Activated naive CD8-positive, alpha-beta T cell treated with anti-CD3 and anti-CD28 coated beads, Interleukin-2, amount 50 U/mL, for 24 hours (primary cell): ENCODE measurements around the gene SRF.

Experiments used
- ATAC-seq: fragments of 150-1000 bp; cut with Tn5 transposase; one replicate; pipeline ENCODE4 v1.10.0; 2021
- DNase-seq: peaks from one replicate; pipeline ENCODE4 v3.0.0; 2021
- H3K27ac Mint-ChIP-seq: one replicate; pipeline ENCODE4 v1.8.0; 2021; ENCODE audit warnings: mild to moderate bottlenecking, mixed read lengths
- H3K27me3 Mint-ChIP-seq: one replicate; pipeline ENCODE4 v1.8.0; 2021; ENCODE audit warnings: mixed read lengths
- H3K36me3 Mint-ChIP-seq: one replicate; pipeline ENCODE4 v1.8.0; 2021; ENCODE audit warnings: low read depth, mixed read lengths
- H3K4me1 Mint-ChIP-seq: one replicate; pipeline ENCODE4 v1.8.0; 2021; ENCODE audit warnings: mixed read lengths
- H3K4me3 Mint-ChIP-seq: one replicate; pipeline ENCODE4 v1.8.0; 2021; ENCODE audit warnings: mild to moderate bottlenecking, moderate library complexity, mixed read lengths
- H3K9me3 Mint-ChIP-seq: one replicate; pipeline ENCODE4 v1.8.0; 2021; ENCODE audit warnings: mixed read lengths

SRF gene

GRCh38 chr6:43205849-43206248, 34.8 kb downstream of the SRF start:
- no peak overlapping the region for H3K4me3 Mint-ChIP-seq
- H3K36me3 Mint-ChIP-seq = peaks cover 7% of the 10 kb centered on the region
- H3K9me3 Mint-ChIP-seq = no peaks in the 10 kb centered on the region
- no peak for DNase-seq
- H3K27me3 Mint-ChIP-seq = no peaks in the 10 kb centered on the region
- no peak overlapping the region for H3K27ac Mint-ChIP-seq
- no peaks in the 10 kb centered on the region for H3K4me1 Mint-ChIP-seq
- ATAC-seq = no peak

- H3K9me3 Mint-ChIP-seq = no peaks in the 10 kb centered on the region
- no peak overlapping the region for H3K27ac Mint-ChIP-seq
- H3K4me1 Mint-ChIP-seq = no peaks in the 10 kb centered on the region
- no peak for DNase-seq
- ATAC-seq = no peak
- H3K36me3 Mint-ChIP-seq = peaks cover 7% of the 10 kb centered on the region
- no peaks in the 10 kb centered on the region for H3K27me3 Mint-ChIP-seq
- H3K4me3 Mint-ChIP-seq = no peak overlapping the region
These were observed 36.2 kb downstream of the SRF start for GRCh38 chr6:43207286-43207685.

GRCh38 chr6:43211955-43212354, 40.9 kb downstream of the SRF start:
- Mint-ChIP-seq H3K36me3 (peaks cover 8% of the 10 kb centered on the region), H3K27me3 (no peaks in the 10 kb centered on the region), H3K9me3 (no peaks in the 10 kb centered on the region), H3K4me1 (no peaks in the 10 kb centered on the region), H3K4me3 (no peak overlapping the region), H3K27ac (no peak overlapping the region)
- no peak for DNase-seq
- ATAC-seq = no peak

GRCh38 chr6:43213431-43213830, 42.4 kb downstream of the SRF start:
- Mint-ChIP-seq H3K27me3 (no peaks in the 10 kb centered on the region), H3K4me1 (no peaks in the 10 kb centered on the region), H3K27ac (no peak overlapping the region), H3K4me3 (no peak overlapping the region), H3K36me3 (peaks cover 8% of the 10 kb centered on the region), H3K9me3 (no peaks in the 10 kb centered on the region)
- DNase-seq (no peak), ATAC-seq (no peak)

GRCh38 chr6:43215066-43215465, 44.0 kb downstream of the SRF start:
- H3K36me3 Mint-ChIP-seq = peaks cover 12% of the 10 kb centered on the region
- DNase-seq (no peak), ATAC-seq (no peak)
- H3K4me3 Mint-ChIP-seq = no peak overlapping the region
- no peaks in the 10 kb centered on the region for H3K9me3 Mint-ChIP-seq
- no peaks in the 10 kb centered on the region for H3K27me3 Mint-ChIP-seq
- H3K27ac Mint-ChIP-seq = no peak overlapping the region
- H3K4me1 Mint-ChIP-seq = no peaks in the 10 kb centered on the region

GRCh38 chr6:43216200-43216599, 45.1 kb downstream of the SRF start:
- no peak overlapping the region for H3K4me3 Mint-ChIP-seq
- peaks cover 3% of the 10 kb centered on the region for H3K4me1 Mint-ChIP-seq
- H3K36me3 Mint-ChIP-seq = peaks cover 15% of the 10 kb centered on the region
- no peak for DNase-seq
- H3K9me3 Mint-ChIP-seq = no peaks in the 10 kb centered on the region
- no peaks in the 10 kb centered on the region for H3K27me3 Mint-ChIP-seq
- no peak for ATAC-seq
- H3K27ac Mint-ChIP-seq = no peak overlapping the region

- Mint-ChIP-seq H3K27me3 (no peaks in the 10 kb centered on the region), H3K4me3 (no peak overlapping the region), H3K9me3 (no peaks in the 10 kb centered on the region), H3K4me1 (peaks cover 11% of the 10 kb centered on the region), H3K27ac (no peak overlapping the region), H3K36me3 (peaks cover 17% of the 10 kb centered on the region)
- ATAC-seq (no peak), DNase-seq (no peak)
These were observed 46.3 kb downstream of the SRF start for GRCh38 chr6:43217351-43217750.

- Mint-ChIP-seq H3K27me3 (no peaks in the 10 kb centered on the region), H3K4me3 (no peak overlapping the region), H3K27ac (no peak overlapping the region), H3K9me3 (no peaks in the 10 kb centered on the region), H3K4me1 (peaks cover 24% of the 10 kb centered on the region), H3K36me3 (peaks cover 19% of the 10 kb centered on the region)
- DNase-seq (no peak), ATAC-seq (no peak)
These were observed 48.0 kb downstream of the SRF start for GRCh38 chr6:43219119-43219518.

- DNase-seq = no peak
- ATAC-seq = no peak
- peaks cover 31% of the 10 kb centered on the region for H3K4me1 Mint-ChIP-seq
- H3K4me3 Mint-ChIP-seq = no peak overlapping the region
- peaks cover 21% of the 10 kb centered on the region for H3K36me3 Mint-ChIP-seq
- H3K9me3 Mint-ChIP-seq = no peaks in the 10 kb centered on the region
- no peaks in the 10 kb centered on the region for H3K27me3 Mint-ChIP-seq
- no peak overlapping the region for H3K27ac Mint-ChIP-seq
These were observed 48.7 kb downstream of the SRF start for GRCh38 chr6:43219814-43220213.

GRCh38 chr6:43220439-43220951, 49.4 kb downstream of the SRF start:
- H3K9me3 Mint-ChIP-seq = no peaks in the 10 kb centered on the region
- H3K27ac Mint-ChIP-seq = no peak overlapping the region
- peaks cover 37% of the 10 kb centered on the region for H3K4me1 Mint-ChIP-seq
- ATAC-seq (no peak), DNase-seq (no peak)
- no peak overlapping the region for H3K4me3 Mint-ChIP-seq
- H3K36me3 Mint-ChIP-seq = peaks cover 20% of the 10 kb centered on the region
- H3K27me3 Mint-ChIP-seq = no peaks in the 10 kb centered on the region

- Mint-ChIP-seq H3K27me3 (no peaks in the 10 kb centered on the region), H3K4me3 (no peak overlapping the region), H3K9me3 (no peaks in the 10 kb centered on the region), H3K4me1 (peaks cover 45% of the 10 kb centered on the region), H3K27ac (no peak overlapping the region), H3K36me3 (peaks cover 25% of the 10 kb centered on the region)
- ATAC-seq (no peak), DNase-seq (no peak)
These were observed 50.2 kb downstream of the SRF start for GRCh38 chr6:43221046-43221972.

- H3K27me3 Mint-ChIP-seq = no peaks in the 10 kb centered on the region
These were observed 51.5 kb downstream of the SRF start for GRCh38 chr6:43222418-43223059.

GRCh38 chr6:43223175-43223574, 52.1 kb downstream of the SRF start:
- Mint-ChIP-seq H3K9me3 (no peaks in the 10 kb centered on the region), H3K4me3 (no peak overlapping the region), H3K4me1 (peaks cover 59% of the 10 kb centered on the region), H3K27me3 (no peaks in the 10 kb centered on the region), H3K27ac (peak overlapping the region; percentile 50), H3K36me3 (peaks cover 31% of the 10 kb centered on the region)
- ATAC-seq (no peak), DNase-seq (no peak)

More at GRCh38 chr6:43222418-43223059, 51.5 kb downstream of the SRF start:
- H3K4me1 Mint-ChIP-seq = peaks cover 52% of the 10 kb centered on the region
- H3K4me3 Mint-ChIP-seq = no peak overlapping the region
- H3K36me3 Mint-ChIP-seq = peaks cover 29% of the 10 kb centered on the region
- no peaks in the 10 kb centered on the region for H3K9me3 Mint-ChIP-seq
- peak overlapping the region; percentile 50 for H3K27ac Mint-ChIP-seq
- DNase-seq (no peak), ATAC-seq (no peak)

- Mint-ChIP-seq H3K27ac (peak overlapping the region; percentile 8), H3K4me3 (peak overlapping the region; percentile 33), H3K9me3 (no peaks in the 10 kb centered on the region), H3K4me1 (peaks cover 68% of the 10 kb centered on the region), H3K27me3 (peaks cover under 1% of the 10 kb centered on the region), H3K36me3 (peaks cover 26% of the 10 kb centered on the region)
- ATAC-seq (no peak), DNase-seq (no peak)
These were observed 55.3 kb downstream of the SRF start for GRCh38 chr6:43226192-43226851.
